Measurements from ENCODE around the gene ZNF775. TPM values are rescaled to one million over a fixed set of nuclear protein-coding genes. Genes with fewer than 3 reads are reported as not detected.
"Not testable (repeated sequence)": the region's sequence is repeated elsewhere in the genome, so short reads cannot be mapped to it uniquely, and the experiment has no call there.

Gene ZNF775
- total RNA-seq, 2 experiments from 2014 or later, result 4.4 to 5.1 TPM

- CTCF ChIA-PET, result interaction anchor here (1.1 to 1.6 kb wide), 3 partner anchors 9 to 24 kb away, joined by 3 to 10 read pairs (median 5); partner anchors contain the start of gene REPIN1
- POLR2A ChIA-PET, result interaction anchor here (0.6 to 1.4 kb wide), 3 partner anchors 8 to 152 kb away, joined by 3 to 5 read pairs (median 3); no protein-coding TSS in a partner anchor
These were observed 1.5 kb upstream of the ZNF775 start for GRCh38 chr7:150377635-150378034.

- CTCF ChIA-PET, result interaction anchor here (1.1 to 1.6 kb wide), 3 partner anchors 10 to 23 kb away, joined by 3 to 10 read pairs (median 5); partner anchors contain the start of gene REPIN1
These were observed 846 bp upstream of the ZNF775 start for GRCh38 chr7:150378115-150378852.

GRCh38 chr7:150379441-150380379, 580 bp downstream of the ZNF775 start:
- POLR2A ChIA-PET, result interaction anchor here (1.0 kb wide), 1 partner anchor 10 kb away, joined by 3 read pairs; no protein-coding TSS in a partner anchor
- CTCF ChIA-PET, result interaction anchor here (0.9 kb wide), 1 partner anchor 25 kb away, joined by 3 read pairs; no protein-coding TSS in a partner anchor

More at GRCh38 chr7:150378115-150378852, 846 bp upstream of the ZNF775 start:
- POLR2A ChIA-PET, result interaction anchor here (1.0 to 1.4 kb wide), 2 partner anchors 9 to 28 kb away, joined by 3 to 5 read pairs; no protein-coding TSS in a partner anchor

- ChIA-PET POLR2A (interaction anchor here (1.0 kb wide), 1 partner anchor 11 kb away, joined by 3 read pairs; no protein-coding TSS in a partner anchor), CTCF (interaction anchor here (0.6 to 0.9 kb wide), 2 partner anchors 24 to 63 kb away, joined by 3 to 4 read pairs; no protein-coding TSS in a partner anchor)
These were observed 1.3 kb downstream of the ZNF775 start for GRCh38 chr7:150380463-150380862.

GRCh38 chr7:150381096-150381495, 2.0 kb downstream of the ZNF775 start:
- CTCF ChIA-PET, result interaction anchor here (0.6 kb wide), 1 partner anchor 63 kb away, joined by 4 read pairs; no protein-coding TSS in a partner anchor
- POLR2A ChIA-PET, result no interaction called here

- ChIA-PET POLR2A (interaction anchor here (0.6 kb wide), 1 partner anchor 21 kb away, joined by 4 read pairs; no protein-coding TSS in a partner anchor), CTCF (no interaction called here)
These were observed 2.6 kb downstream of the ZNF775 start for GRCh38 chr7:150381785-150382122.

- ChIA-PET POLR2A (interaction anchor here (0.6 kb wide), 1 partner anchor 20 kb away, joined by 4 read pairs; no protein-coding TSS in a partner anchor), CTCF (no interaction called here)
These were observed 3.2 kb downstream of the ZNF775 start for GRCh38 chr7:150382123-150382843.

- ChIA-PET CTCF (no interaction called here), POLR2A (no interaction called here)
These were observed 3.7 kb downstream of the ZNF775 start for GRCh38 chr7:150382844-150383225.

- CTCF ChIA-PET, result interaction anchor here (0.8 kb wide), 1 partner anchor 20 kb away, joined by 3 read pairs; no protein-coding TSS in a partner anchor
- POLR2A ChIA-PET, result no interaction called here
These were observed 4.7 kb downstream of the ZNF775 start for GRCh38 chr7:150383710-150384397.

GRCh38 chr7:150384406-150385301, 5.5 kb downstream of the ZNF775 start:
- ChIA-PET CTCF (interaction anchor here (0.8 kb wide), 1 partner anchor 19 kb away, joined by 3 read pairs; no protein-coding TSS in a partner anchor), POLR2A (no interaction called here)

- ChIA-PET CTCF (no interaction called here), POLR2A (no interaction called here)
These were observed 6.2 kb downstream of the ZNF775 start for GRCh38 chr7:150385302-150385723.

- POLR2A ChIA-PET, CTCF ChIA-PET: not testable (repeated sequence)
These were observed 6.8 kb downstream of the ZNF775 start for GRCh38 chr7:150385884-150386283.

GRCh38 chr7:150388306-150388705, 9.2 kb downstream of the ZNF775 start:
- POLR2A ChIA-PET, result no interaction called here
- CTCF ChIA-PET, result interaction anchor here (1.4 kb wide), 1 partner anchor 12 kb away, joined by 3 read pairs; no protein-coding TSS in a partner anchor

- ChIA-PET CTCF (interaction anchor here (0.8 to 1.4 kb wide), 2 partner anchors 11 to 31 kb away, joined by 3 read pairs; no protein-coding TSS in a partner anchor), POLR2A (no interaction called here)
These were observed 9.8 kb downstream of the ZNF775 start for GRCh38 chr7:150388709-150389531.

GRCh38 chr7:150389532-150389816, 10.3 kb downstream of the ZNF775 start:
- CTCF ChIA-PET, result interaction anchor here (0.8 kb wide), 1 partner anchor 32 kb away, joined by 3 read pairs; no protein-coding TSS in a partner anchor
- POLR2A ChIA-PET, result no interaction called here

GRCh38 chr7:150390205-150390604, 11.1 kb downstream of the ZNF775 start:
- CTCF ChIA-PET, result no interaction called here

GRCh38 chr7:150393325-150393724, 14.2 kb downstream of the ZNF775 start:
- CTCF ChIA-PET, result interaction anchor here (0.7 to 1.6 kb wide), 2 partner anchors 11 to 811 kb away, joined by 3 read pairs; no protein-coding TSS in a partner anchor
- POLR2A ChIA-PET, result no interaction called here

More at GRCh38 chr7:150390205-150390604, 11.1 kb downstream of the ZNF775 start:
- POLR2A ChIA-PET, result no interaction called here
